CD14-positive monocyte (primary cell): ENCODE measurements around the gene SNRPA1. TPM values are rescaled to one million over a fixed set of nuclear protein-coding genes. Genes with fewer than 3 reads are reported as not detected.
A peak's percentile ranks its signal among the peaks of the same experiment; 100 is the strongest.

Source experiments
- DNase-seq, 3 donors: peaks; one replicate each; pipeline ENCODE4 v3.0.0-alpha.2; 2011 to 2022
- H2AFZ ChIP-seq: 2 replicates; pipeline ENCODE4 v1.6.0; 2012; ENCODE audit warnings: mild to moderate bottlenecking, low read depth, low read length, inconsistent platforms; ENCODE audit not compliant: insufficient read depth, poor library complexity, severe bottlenecking
- H3K27ac ChIP-seq, 2 donors: 1 replicate in 1 of 2; 2 replicates in 1 of 2; pipeline ENCODE4 v1.5.1; 2012 to 2013; ENCODE audit warnings: low read length in 2 of 2, control low read depth in 1 of 2, inconsistent platforms in 1 of 2, low read depth in 1 of 2, mild to moderate bottlenecking in 1 of 2
- H3K27me3 ChIP-seq, 2 donors: one replicate each; pipeline versions ENCODE4 v1.6.0 to v1.6.1; 2011 to 2013; ENCODE audit warnings: low read length in 2 of 2; ENCODE audit not compliant: control insufficient read depth in 2 of 2, insufficient read depth in 2 of 2
- H3K36me3 ChIP-seq, 2 donors: replicated peaks in 1 of 2; 1 replicate in 1 of 2; 2 replicates in 1 of 2; pipeline versions ENCODE4 v1.5.1 to v1.6.1; 2012 to 2013; ENCODE audit warnings: low read length in 2 of 2, control low read depth in 1 of 2, inconsistent platforms in 1 of 2, mild to moderate bottlenecking in 1 of 2; ENCODE audit not compliant: insufficient read depth in 2 of 2, control insufficient read depth in 1 of 2
- H3K4me1 ChIP-seq, 2 donors: 1 replicate in 1 of 2; 2 replicates in 1 of 2; pipeline versions ENCODE4 v1.5.1 to v1.6.1; 2012 to 2013; ENCODE audit warnings: low read length in 2 of 2, control low read depth in 1 of 2, inconsistent platforms in 1 of 2, mild to moderate bottlenecking in 1 of 2, moderate library complexity in 1 of 2; ENCODE audit not compliant: insufficient read depth in 2 of 2, control insufficient read depth in 1 of 2
- H3K4me2 ChIP-seq: replicated peaks from 2 replicates; pipeline ENCODE3; 2012; ENCODE audit warnings: low read length, moderate library complexity, mild to moderate bottlenecking; ENCODE audit not compliant: poor library complexity, severe bottlenecking; ENCODE audit errors: extremely low read depth
- H3K4me3 ChIP-seq, 3 experiments: fragments of 200-600 bp in 1 of 3; sonication (generic) in 1 of 3; replicated peaks in 1 of 3; 1 replicate in 2 of 3; 2 replicates in 1 of 3; pipeline ENCODE4 v1.5.1; 2011 to 2013; ENCODE audit warnings: low read length in 3 of 3, mild to moderate bottlenecking in 3 of 3, control low read depth in 2 of 3, low read depth in 2 of 3, inconsistent platforms in 1 of 3, moderate library complexity in 1 of 3
- H3K79me2 ChIP-seq: 2 replicates; pipeline ENCODE4 v1.6.0; 2012; ENCODE audit warnings: mild to moderate bottlenecking, control low read depth, inconsistent platforms, low read length, moderate library complexity; ENCODE audit not compliant: insufficient read depth
- H3K9ac ChIP-seq: 2 replicates; pipeline ENCODE4 v1.6.0; 2017; ENCODE audit warnings: low read length, mild to moderate bottlenecking; ENCODE audit not compliant: insufficient read depth, poor library complexity, severe bottlenecking
- H3K9me3 ChIP-seq, 2 donors: replicated peaks in 1 of 2; 1 replicate in 1 of 2; 2 replicates in 1 of 2; pipeline versions ENCODE4 v1.5.1 to v1.6.1; 2012 to 2013; ENCODE audit warnings: low read length in 2 of 2, control low read depth in 1 of 2; ENCODE audit not compliant: control insufficient read depth in 1 of 2, insufficient read depth in 1 of 2
- H4K20me1 ChIP-seq: 2 replicates; pipeline ENCODE4 v1.6.0; 2012; ENCODE audit warnings: mild to moderate bottlenecking, low read length, control low read depth, moderate library complexity; ENCODE audit not compliant: insufficient read depth
- H3K27ac Mint-ChIP-seq, 7 donors: one replicate each; pipeline ENCODE4 v1.8.0; 2020; ENCODE audit warnings: mild to moderate bottlenecking in 7 of 7, mixed read lengths in 7 of 7, moderate library complexity in 6 of 7, inconsistent platforms in 2 of 7
- H3K27me3 Mint-ChIP-seq, 3 donors: one replicate each; pipeline ENCODE4 v1.8.0; 2021 to 2022; ENCODE audit warnings: low read depth in 3 of 3, mild to moderate bottlenecking in 3 of 3, mixed read lengths in 3 of 3, moderate library complexity in 3 of 3, inconsistent platforms in 1 of 3
- H3K36me3 Mint-ChIP-seq, 2 donors: one replicate each; pipeline ENCODE4 v1.8.0; 2020; ENCODE audit warnings: mixed read lengths in 2 of 2, inconsistent platforms in 1 of 2, mild to moderate bottlenecking in 1 of 2
- H3K4me1 Mint-ChIP-seq: one replicate; pipeline ENCODE4 v1.8.0; 2020; ENCODE audit warnings: mild to moderate bottlenecking, mixed read lengths
- H3K4me3 Mint-ChIP-seq, 2 donors: one replicate each; pipeline ENCODE4 v1.8.0; 2020; ENCODE audit warnings: mild to moderate bottlenecking in 2 of 2, mixed read lengths in 2 of 2, moderate library complexity in 1 of 2
- H3K9me3 Mint-ChIP-seq, 7 donors: one replicate each; pipeline ENCODE4 v1.8.0; 2020 to 2022; ENCODE audit warnings: mixed read lengths in 7 of 7, mild to moderate bottlenecking in 6 of 7, moderate library complexity in 6 of 7, inconsistent platforms in 2 of 7
- WGBS: methylation state at CpG from one replicate; pipeline ENCODE4 v1.1.5; 2013; ENCODE audit warnings: missing lambda C conversion rate; ENCODE audit not compliant: insufficient coverage; 5-methylcytosine and 5-hydroxymethylcytosine counted together
- intact Hi-C, 2 donors: fragments of 100-400 bp; cut with micrococcal nuclease; formaldehyde crosslinking; loops; one replicate each; pipeline versions ENCODE4 v1.15.0 to v1.15.1; 2023
- polyA plus RNA-seq, 3 donors: library from polyadenylated mRNA; depleted of rRNA in 1 of 3; unstranded in 2 of 3; stranded (reverse) in 1 of 3; fragments of 300-500 nt in 2 of 3; fragments of >200 nt in 1 of 3; fragmentation: Illumina TruSeq in 2 of 3; gene quantifications; 1 replicate in 2 of 3; 2 replicates in 1 of 3; pipeline ENCODE4 v1.2.3, GENCODE V29; 2012 to 2021
- TF ChIP-seq, protein P1 (sequence below): fragments of 200-600 bp; IDR thresholded peaks from one replicate; pipeline ENCODE4 v1.8.0; 2022; ENCODE audit warnings: antibody characterized with exemption, mild to moderate bottlenecking

The SNRPA1 gene
- polyA plus RNA-seq, 3 donors = 23.8 to 65.5 (median 35.4) TPM

DNA sequence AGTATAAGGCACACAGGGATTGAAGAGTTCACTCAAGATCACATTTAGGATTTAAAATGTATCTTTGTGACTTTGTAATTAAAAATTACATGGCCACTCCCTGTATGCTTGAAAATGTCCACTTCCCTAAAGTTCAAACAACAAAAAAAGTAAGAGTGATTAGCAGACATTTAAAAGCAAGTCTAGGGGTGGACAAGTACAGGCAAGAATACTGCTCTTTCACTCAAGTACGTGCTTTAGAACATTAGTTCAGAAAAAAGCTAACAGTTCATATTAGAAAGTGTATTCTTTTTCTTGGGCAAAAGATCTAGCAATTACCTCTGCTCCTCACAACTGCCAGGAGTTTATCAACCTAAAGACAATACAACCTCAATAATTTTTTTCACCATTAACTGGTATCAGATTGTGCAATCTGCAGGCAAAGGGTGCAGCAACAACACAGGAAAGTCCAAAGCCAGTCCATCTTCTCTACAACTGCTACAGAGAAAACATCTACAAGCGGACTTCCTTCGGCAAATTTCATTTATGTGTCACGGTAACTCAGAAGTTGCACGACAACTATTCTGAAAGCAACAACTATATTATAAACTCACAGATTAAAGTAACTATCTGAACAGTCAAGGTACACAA is 61.3 kb downstream of the SNRPA1 start:
- Histone ChIP-seq H3K36me3 (peaks cover 10 to 36% of the 10 kb centered on the region in 2 donors), H3K9ac (no peak overlapping the region), H3K27ac (peak overlapping the region in 1 of 2 donors; percentile 62), H3K27me3 (no peaks in the 10 kb centered on the region), H3K4me2 (no peak overlapping the region), H3K9me3 (no peaks in the 10 kb centered on the region), H3K4me3 (no peak overlapping the region), H3K79me2 (peaks cover 100% of the 10 kb centered on the region), H4K20me1 (peaks cover 53% of the 10 kb centered on the region), H2AFZ (no peak overlapping the region), H3K4me1 (peaks cover 58 to 70% of the 10 kb centered on the region in 2 donors)
- DNase-seq = no peak
- Mint-ChIP-seq H3K4me3 (no peak overlapping the region), H3K4me1 (peaks cover 71% of the 10 kb centered on the region), H3K27me3 (no peaks in the 10 kb centered on the region), H3K27ac (peak overlapping the region in 5 of 7 donors; percentile 11 to 84 (median 61)), H3K9me3 (peaks cover 0 to 6% (median 0%) of the 10 kb centered on the region in 7 donors), H3K36me3 (peaks cover 44 to 55% of the 10 kb centered on the region in 2 donors)
- TF ChIP-seq, protein P1, sequence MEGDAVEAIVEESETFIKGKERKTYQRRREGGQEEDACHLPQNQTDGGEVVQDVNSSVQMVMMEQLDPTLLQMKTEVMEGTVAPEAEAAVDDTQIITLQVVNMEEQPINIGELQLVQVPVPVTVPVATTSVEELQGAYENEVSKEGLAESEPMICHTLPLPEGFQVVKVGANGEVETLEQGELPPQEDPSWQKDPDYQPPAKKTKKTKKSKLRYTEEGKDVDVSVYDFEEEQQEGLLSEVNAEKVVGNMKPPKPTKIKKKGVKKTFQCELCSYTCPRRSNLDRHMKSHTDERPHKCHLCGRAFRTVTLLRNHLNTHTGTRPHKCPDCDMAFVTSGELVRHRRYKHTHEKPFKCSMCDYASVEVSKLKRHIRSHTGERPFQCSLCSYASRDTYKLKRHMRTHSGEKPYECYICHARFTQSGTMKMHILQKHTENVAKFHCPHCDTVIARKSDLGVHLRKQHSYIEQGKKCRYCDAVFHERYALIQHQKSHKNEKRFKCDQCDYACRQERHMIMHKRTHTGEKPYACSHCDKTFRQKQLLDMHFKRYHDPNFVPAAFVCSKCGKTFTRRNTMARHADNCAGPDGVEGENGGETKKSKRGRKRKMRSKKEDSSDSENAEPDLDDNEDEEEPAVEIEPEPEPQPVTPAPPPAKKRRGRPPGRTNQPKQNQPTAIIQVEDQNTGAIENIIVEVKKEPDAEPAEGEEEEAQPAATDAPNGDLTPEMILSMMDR = no peak
- intact Hi-C loops = no loop called here
- WGBS = 66% methylated on average over 3 of the region's 5 CpGs

DNA sequence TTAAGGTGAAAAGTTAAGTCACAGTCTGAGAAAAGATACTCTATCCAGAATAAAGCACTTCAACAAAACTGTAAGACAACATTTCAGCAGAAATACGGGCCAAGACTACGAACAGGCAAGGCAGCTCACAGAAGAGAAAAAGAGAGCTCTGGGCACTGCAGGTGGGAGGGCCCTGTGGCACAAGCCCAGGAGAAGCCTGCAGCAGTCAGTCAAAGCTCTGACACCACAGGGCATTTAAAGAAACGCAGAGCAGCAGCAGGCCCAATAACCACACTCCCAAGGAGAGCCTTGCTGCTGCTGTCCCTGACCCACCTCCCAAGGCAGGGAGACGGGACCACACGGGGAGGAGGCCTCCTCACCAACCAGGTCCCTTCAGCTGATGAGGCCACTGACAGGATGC is 62.4 kb downstream of the SNRPA1 start:
- Histone ChIP-seq H3K9me3 (no peaks in the 10 kb centered on the region), H3K27me3 (no peaks in the 10 kb centered on the region), H3K9ac (no peak overlapping the region), H4K20me1 (peaks cover 62% of the 10 kb centered on the region), H3K4me1 (peaks cover 48 to 59% of the 10 kb centered on the region in 2 donors), H2AFZ (no peak overlapping the region), H3K27ac (peak overlapping the region; percentile 0 to 17), H3K4me3 (no peak overlapping the region), H3K79me2 (peaks cover 100% of the 10 kb centered on the region), H3K4me2 (no peak overlapping the region), H3K36me3 (peaks cover 10 to 44% of the 10 kb centered on the region in 2 donors)
- H3K36me3 Mint-ChIP-seq = peaks cover 51 to 65% of the 10 kb centered on the region in 2 donors
- no peak overlapping the region for H3K4me3 Mint-ChIP-seq
- peaks cover 0 to 14% (median 7%) of the 10 kb centered on the region in 7 donors for H3K9me3 Mint-ChIP-seq
- no peaks in the 10 kb centered on the region for H3K27me3 Mint-ChIP-seq
- H3K4me1 Mint-ChIP-seq = peaks cover 61% of the 10 kb centered on the region
- TF ChIP-seq, protein P1 = no peak
- 76% methylated on average over 5 of the region's 5 CpGs for WGBS
- DNase-seq = no peak
- H3K27ac Mint-ChIP-seq = peak overlapping the region in 3 of 7 donors; percentile 28 to 66 (median 38)
- intact Hi-C loops = no loop called here

Other genes starting within 250 kb of the SNRPA1 start
- 10 to 100 TPM in 1 of 3 donors, 1 to 10 TPM in 2; 2.7 to 19.0 (median 3.0) TPM for gene CHSY1, start 43.2 kb downstream of the SNRPA1 start, polyA plus RNA-seq
- gene SELENOS, start 17.8 kb downstream of the SNRPA1 start, polyA plus RNA-seq = 10 to 100 TPM; 40.2 to 70.2 (median 51.6) TPM
- gene PCSK6, start 194.5 kb upstream of the SNRPA1 start, polyA plus RNA-seq = under 1 TPM in 2 of 3 donors, not detected in 1; 0.05 to 0.10 TPM